GM21360 (cell line): Measurements from ENCODE around the gene CCDC86.

Experiments
- ATAC-seq: cut with Tn5 transposase; IDR thresholded peaks from one replicate; pipeline ENCODE4 v1.9.1; 2021; ENCODE audit warnings: mild to moderate bottlenecking, moderate library complexity; ENCODE audit not compliant: unreplicated experiment

Gene CCDC86

DNA sequence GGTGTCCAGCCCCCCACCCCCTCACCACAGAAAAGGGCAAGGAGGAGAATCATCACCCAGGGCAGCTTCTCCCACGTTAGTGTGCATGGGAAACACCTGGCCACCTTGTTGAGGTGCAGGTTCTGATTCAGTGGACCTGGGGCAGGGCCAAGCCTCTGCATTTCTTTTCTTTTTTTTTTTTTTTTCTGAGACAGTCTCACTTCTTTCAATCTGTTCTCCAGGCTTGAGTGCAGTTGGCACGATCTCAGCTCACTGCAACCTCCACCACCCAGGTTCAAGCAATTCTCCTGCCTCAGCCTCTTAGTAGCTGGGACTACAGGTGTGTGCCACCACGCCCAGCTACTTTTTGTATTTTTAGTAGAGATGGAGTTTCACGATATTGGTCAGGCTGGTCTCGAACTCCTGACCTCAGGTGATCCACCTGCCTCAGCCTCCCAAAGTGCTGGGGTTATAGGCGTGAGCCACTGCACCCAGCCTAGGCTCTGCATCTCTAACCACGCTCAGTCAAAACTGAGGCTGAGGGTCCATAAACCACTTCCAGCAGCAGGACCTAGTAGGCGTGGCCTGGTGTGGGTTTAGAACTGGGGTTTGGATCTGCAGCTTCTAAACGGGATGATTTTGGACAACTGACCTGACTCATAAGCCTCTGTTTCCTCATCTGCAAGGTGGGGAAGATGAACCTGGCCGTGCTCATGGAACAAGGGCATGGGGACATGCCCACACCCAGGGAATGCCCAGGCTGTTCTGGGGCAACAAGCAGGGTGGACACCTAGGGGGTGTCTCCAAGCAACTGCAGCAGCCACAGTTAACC, 26.2 kb downstream of the CCDC86 start:
- no peak for ATAC-seq

- no peak for ATAC-seq
These were observed 27.0 kb downstream of the CCDC86 start for GRCh38 chr11:60868682-60869450.

- ATAC-seq = no peak
These were observed 27.5 kb downstream of the CCDC86 start for GRCh38 chr11:60869451-60869825.

GRCh38 chr11:60870276-60870675, 28.4 kb downstream of the CCDC86 start:
- ATAC-seq = no peak

DNA sequence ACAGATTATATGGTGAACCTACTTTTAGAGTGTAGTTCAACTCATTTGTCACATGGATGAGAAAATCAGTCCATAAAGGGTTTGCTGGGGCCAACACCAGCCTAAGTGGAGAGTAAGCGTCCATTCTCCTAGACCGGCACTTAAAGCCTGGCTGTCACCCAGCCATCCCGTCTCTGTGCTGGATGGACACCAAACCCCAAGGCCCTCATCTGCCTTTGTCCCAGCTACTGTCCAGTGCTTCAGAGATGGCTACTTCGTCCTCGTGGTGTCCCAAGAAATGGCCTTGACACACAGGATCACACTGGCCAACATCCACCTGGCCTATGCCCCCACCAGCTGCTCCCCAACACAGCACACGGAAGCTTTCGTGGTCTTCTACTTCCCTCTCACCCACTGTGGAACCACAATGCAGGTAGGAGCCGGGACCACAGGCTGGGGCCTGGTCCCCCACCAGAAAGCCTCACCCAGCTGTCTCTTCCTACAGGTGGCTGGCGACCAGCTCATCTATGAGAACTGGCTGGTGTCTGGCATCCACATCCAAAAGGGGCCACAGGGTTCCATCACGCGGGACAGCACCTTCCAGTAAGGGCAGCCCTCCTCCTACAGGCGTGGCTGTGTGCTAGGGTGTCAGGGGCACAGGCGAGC, 28.9 kb downstream of the CCDC86 start:
- ATAC-seq = no peak

- no peak for ATAC-seq
These were observed 29.6 kb downstream of the CCDC86 start for GRCh38 chr11:60871378-60872061.

DNA sequence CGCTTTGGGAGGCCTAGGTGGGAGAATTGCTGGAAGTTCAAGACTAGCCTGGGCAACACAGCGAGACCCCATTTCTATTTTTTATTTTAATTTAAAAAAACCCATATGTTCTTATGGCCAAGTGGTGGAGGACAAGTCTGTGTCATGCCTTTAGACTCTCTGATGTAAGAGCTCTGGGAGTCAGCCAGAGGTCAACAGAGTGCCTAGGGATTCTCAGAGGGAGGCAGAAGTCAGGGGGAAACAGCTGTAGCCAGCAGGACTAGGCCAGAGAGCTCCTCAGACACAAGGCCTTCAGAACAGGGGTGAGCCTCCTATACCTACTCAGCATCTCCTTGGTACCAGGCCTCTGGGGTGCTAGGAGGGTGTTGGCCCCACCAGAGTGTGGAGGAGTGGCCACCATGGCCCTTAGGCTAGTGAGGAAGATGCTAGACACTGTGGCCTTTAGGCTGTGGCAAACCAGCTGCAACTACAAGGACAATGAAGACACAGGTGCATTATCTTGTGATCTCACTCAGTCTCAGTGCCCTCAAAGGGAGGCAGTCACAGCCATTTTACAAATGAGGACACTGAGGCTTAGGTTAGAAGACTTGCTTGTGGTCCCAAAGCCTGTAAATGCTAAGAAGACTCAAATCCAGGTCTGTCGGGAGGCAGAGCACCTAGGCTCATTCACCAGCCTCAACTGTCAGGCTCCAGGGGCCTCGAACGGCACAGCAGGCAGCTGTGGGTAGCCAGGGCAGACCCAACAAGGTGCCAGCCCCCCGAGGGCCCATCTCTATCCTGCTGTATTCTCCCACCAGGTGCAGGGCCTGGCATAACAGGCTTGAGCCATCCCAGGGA, 30.4 kb downstream of the CCDC86 start:
- no peak for ATAC-seq

DNA sequence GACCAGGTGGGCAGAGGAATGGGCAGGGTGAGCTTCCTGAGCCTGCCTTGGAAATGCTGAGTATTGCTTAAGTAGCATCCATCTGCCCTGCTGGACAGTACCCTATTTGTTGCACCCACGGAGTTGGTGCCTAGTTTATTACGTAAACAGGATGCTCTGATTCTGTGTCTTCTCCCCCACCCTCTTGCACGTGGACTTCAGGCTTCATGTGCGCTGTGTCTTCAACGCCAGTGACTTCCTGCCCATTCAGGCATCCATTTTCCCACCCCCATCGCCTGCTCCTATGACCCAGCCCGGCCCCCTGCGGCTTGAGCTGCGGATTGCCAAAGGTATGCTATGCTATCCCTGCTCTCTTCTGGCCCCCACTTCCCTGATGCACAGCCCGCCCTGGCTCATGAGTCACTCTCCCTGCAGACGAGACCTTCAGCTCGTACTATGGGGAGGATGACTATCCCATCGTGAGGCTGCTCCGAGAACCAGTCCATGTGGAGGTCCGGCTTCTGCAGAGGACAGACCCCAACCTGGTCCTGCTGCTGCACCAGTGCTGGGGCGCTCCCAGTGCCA, 31.1 kb downstream of the CCDC86 start:
- ATAC-seq = no peak

DNA sequence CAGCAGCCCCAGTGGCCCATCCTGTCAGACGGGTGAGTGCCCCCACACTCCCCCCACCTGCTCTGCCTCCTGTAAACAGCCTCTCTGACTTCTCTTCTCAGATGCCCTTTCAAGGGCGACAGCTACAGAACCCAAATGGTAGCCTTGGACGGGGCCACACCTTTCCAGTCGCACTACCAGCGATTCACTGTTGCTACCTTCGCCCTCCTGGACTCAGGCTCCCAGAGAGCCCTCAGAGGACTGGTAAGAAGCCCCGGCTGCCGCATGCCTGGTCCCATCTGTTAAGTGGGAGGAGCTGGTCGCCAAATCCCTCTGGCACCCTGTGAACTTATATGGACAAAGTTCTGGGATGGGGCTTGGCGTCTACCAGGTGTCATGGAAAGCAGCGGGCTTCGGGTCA, 31.6 kb downstream of the CCDC86 start:
- ATAC-seq = no peak

DNA sequence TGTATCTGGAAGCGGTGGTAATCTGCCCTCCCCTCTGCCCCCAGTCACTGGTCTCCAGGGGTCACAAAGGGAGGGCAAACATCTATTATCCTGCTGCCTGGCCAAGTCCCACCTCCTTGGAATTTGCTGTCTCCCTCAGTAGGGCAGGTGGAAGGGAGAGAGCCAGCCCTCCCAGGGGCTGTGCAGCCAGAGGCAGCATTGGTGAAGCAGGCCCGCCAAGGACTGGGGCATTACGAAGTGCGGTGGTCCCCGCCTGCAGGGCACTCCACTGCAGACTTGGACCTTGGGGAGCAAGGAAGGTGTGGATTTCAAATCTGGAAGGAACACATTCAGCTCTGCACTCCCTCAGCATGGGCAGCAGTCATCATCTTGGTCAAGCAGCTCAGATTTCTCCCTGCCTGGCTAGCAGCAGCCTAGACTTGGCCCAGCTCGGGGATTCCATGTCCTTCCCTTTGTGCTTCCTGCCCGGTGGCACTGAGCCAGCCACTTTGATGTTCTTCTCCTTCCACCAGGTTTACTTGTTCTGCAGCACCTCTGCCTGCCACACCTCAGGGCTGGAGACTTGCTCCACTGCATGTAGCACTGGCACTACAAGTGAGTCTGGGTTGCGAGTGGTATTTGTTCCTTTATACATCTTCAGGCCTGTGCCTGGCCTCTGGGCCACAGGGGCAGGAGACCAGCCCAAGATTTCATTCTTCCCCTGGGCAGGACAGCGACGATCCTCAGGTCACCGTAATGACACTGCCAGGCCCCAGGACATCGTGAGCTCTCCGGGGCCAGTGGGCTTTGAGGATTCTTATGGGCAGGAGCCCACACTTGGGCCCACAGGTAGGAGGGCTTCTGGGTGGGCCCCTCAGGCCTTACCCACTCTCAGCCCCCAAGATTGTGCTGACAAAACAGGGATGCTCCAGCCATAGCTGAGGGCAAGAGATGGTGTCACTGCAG, 32.8 kb downstream of the CCDC86 start:
- ATAC-seq = no peak

- ATAC-seq = no peak
These were observed 33.7 kb downstream of the CCDC86 start for GRCh38 chr11:60875366-60876167.

- ATAC-seq = no peak
These were observed 34.2 kb downstream of the CCDC86 start for GRCh38 chr11:60876168-60876485.

DNA sequence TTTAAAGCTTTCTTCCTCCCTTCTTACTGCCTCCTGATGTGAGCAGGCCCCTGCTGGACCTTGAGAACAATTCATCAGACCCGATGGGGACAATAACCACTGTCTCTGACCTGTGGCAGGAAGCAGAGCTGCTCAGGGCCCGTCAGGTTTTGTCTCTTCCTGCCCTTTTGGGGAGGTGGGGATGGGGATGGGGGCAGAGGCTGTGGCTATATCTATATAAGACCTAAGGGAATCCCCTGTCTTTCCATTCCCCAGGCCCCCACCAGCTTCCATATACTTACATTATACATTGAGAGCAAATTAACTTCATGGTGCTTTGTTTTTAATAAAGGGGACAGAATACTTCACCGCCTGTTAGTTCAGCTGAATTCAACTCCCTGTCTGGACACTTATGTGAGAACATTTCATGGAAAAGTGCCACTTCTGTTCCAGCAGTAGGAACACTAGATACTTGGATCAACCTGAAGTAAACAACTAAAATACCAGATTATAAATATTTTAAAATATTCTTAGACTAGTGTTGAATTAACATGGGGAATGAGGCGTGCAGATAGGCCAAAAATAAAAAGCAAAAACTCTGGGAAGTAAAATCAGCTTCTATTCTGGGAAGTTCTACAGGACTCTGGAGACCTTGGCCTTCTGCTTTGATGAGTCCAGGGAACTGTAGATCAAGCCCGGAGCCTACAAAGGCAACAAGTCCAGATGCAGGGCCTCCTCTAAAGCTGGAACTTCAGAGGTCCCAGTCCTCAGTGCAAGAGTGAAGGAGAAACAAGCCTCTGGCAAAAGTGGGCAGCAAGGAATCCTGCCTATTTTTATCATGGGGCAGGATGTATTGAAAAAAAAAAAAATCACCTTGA, 36.6 kb downstream of the CCDC86 start:
- no peak for ATAC-seq

GRCh38 chr11:60879104-60879503, 37.2 kb downstream of the CCDC86 start:
- no peak for ATAC-seq

- no peak for ATAC-seq
These were observed 38.2 kb downstream of the CCDC86 start for GRCh38 chr11:60879971-60880588.

DNA sequence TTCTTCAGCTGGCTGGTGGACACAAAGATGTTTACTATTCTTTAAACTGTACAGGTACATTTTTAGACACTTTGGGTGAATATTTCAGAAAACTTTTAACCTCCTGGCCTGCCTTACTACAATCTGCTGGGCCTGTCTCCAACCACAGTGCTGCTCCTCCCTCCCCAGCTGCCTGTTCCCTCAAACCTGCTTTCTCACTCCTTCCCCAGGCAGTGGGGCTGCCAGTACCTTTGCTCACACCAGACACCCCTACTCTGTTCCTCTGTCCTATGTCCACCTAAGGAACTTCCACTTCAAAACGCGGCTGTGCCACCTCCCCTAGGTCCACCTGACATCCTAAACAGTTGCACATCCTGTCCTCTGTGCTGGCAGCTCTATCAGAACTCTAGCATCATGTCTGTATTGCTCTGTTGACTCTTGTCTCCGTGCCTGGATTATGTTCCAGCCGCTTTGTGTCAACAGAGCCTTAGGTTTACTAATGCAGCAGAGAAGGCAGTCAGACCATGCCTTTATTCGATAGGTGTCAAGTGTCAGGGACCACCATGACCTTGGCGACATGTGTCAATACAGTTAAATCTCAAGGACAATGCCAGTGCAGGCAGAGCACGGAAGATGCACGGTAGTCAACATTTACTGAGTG, 38.9 kb downstream of the CCDC86 start:
- ATAC-seq = no peak
